ENCODE data around the gene NDUFAF8.
A peak's percentile ranks its signal among the peaks of the same experiment; 100 is the strongest.

NDUFAF8 gene

DNA sequence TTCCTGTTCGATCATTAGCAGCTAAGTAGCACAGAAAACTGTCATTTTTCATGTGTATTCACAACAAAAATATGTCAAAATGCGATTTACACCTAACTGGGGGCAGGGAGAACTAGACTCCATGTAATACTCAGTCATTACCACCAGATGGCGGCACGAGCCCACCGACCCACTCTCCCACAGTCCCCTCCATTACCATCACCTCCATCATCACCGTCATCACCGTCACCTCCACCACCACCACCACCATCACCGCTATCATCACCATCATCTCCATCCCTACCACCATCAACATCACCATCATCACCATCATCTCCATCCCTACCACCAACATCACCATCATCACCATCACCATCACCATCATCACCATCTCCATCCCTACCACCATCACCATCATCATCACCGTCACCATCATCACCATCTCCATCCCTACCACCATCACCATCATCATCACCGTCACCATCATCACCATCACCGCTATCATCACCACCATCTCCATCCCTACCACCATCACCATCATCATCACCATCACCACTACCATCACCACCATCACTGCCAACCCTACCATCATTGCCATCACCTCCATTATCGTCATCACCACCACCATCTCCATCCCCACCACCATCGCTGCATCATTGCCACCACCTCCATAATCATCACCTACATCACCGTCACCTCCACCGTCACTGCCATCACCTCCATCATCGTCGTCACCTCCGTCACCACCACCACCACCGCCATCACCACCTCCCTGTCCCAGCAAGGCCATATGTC lies 14.4 kb downstream of the NDUFAF8 start:
- DNase-seq = peak; percentile 11

DNA sequence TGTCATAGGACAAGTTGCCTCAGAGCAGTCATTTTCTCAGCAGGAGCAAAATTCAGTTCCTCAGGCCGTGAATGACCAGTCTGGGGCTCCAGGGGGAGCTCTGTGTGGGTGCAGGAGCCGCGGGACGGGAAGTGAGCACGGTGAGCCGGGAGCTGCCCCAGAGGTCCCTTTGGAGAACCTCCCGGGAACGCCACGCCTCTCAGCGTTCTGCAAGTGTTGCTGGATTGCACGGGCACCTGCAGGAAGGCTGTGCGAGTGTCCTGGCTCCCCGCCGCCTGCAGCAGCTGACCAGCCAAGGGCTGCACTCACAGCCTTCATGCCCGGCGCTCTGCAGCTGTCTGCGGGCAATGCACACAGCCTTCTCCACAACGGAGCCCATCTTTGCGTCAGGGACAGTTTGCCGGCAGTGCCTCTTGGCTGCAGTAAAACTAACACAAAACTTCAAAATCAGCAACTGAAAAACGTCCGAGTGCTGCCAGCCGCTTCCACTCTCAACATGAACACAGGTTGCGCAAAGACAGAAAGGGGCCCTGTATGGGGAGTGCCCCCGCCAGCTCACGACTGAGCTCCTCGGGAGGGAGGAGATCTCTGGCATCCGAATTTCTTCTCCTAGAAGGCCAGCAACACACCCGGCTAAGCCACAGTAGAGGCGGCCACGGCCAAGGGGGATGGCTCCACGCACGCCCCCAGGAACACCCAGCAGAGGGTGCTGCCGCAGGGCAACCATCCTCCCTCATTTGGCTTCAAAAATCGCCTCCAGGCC lies 16.0 kb downstream of the NDUFAF8 start:
- peak; percentile 92 for DNase-seq

DNA sequence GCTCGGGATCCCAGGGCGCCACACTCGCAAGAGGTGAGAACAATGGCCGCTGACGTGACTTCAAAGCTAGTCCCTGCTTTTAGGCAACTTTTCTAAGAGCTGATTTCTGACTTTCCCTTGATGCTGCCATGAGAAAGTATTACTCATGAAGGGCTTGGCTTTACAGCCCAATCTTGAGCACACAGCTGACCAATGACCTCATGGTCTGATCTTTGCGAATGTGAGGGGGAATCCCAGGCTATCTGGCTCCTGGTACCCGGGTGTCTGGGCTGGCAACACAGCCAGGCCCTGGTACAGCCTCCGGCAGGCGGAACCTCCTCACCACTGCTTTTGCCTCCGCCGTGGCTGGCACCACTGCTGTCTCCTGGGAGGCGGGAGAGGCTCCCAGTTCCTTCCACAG lies 17.5 kb downstream of the NDUFAF8 start:
- DNase-seq = no peak

DNA sequence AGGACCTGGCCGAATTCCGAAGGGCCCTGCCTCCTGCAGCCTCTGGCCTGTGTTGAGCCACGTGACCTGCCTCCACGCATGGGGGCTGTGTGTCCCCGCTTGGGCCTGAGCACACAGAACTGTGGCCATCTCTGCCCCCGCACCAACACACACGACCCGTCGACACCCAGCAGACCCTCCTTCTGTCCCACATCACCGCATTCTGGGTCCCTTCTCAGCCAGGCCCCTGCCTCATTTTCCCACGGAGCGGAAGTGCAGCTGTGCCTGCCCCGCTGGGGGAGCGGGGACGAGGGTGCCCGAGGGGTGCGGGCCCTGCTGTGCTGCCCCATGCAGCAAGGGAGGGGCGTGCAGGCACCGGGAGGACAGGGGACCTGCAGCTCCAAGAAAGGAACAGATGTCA lies 18.4 kb downstream of the NDUFAF8 start:
- no peak for DNase-seq

DNA sequence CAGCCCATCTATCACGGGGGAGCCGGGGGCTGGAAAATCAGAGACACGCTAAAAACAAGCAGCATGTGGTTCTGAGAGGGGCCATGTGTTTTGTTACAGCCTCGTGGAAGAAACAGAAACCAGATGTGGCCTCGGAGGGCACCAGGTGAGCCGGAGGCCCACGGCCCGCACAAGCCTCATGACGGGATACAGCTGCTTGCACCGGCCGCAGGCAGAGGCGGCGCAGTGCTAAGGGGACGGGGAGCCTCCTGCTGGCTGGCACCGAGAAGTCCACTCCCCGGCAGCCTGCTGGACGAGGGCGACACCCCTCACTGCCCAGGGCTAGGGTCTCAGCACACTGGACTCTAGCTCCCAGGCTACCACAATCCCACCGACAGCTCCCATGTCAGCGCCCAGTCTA lies 19.2 kb downstream of the NDUFAF8 start:
- DNase-seq = no peak

DNA sequence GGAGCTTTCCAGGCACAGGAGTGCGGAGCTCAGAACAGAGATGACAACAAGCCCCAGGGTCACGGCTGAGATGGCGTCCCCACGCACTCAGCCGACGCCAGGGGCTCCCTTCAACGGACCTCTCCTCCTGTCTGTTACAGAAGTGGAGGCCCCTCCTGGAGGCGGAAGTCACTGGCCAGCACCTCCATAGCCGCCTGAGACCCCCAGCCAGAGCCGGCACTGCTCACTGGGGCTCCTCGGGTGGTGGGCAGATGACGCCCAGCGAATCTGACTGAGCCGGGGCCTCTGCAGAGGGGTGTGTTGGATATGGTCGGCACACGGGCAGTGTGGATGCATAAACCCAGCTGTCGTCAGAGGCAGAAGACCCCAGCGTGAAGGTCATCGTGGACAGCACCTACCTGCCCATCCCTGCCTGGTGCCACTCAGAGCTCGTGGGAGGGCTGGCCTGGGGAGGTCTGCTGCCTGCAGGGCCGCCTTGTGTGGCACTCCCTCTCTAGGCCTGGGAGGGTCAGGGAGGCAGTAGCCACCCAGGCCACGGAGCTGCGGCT lies 20.0 kb downstream of the NDUFAF8 start:
- no peak for DNase-seq

DNA sequence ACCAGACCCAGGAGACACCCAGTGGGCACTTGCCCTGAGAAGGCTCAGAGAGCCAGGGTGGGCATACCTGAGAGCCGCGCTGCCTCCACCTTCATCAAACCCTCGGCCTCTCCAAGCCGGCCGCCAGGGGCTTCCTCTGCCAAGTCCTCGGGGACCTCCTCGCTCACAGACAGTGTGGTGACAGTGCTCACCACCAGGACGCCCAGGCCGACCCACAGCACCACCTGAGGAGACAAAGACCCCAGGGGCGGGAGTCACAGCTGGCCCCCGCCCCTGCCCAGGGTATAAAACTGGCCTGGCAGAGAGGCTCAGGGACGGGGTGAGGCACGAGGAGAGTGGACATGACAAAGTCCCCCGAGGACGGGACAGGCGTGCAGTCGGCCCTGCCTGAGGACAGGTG lies 21.1 kb downstream of the NDUFAF8 start:
- DNase-seq = no peak

DNA sequence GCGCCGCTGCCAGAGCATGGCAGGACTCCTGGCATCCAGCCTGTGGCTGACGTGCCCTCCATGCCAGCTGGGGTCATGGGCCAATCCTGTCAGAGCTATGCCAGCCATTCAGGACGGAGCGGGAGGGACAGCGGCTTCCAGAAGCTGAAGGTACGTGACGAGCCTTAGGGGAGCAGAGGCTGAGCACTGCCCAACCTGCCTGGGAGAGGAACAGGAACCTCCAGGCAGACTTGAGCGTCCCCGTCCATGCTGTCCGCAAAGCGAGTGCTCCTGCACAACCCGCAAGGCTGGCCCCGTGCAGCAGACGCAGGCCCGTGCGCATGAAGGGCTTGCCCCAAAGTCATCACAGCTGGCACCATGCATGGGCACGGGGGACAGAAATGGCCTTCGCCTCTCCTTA lies 21.5 kb downstream of the NDUFAF8 start:
- DNase-seq = no peak

DNA sequence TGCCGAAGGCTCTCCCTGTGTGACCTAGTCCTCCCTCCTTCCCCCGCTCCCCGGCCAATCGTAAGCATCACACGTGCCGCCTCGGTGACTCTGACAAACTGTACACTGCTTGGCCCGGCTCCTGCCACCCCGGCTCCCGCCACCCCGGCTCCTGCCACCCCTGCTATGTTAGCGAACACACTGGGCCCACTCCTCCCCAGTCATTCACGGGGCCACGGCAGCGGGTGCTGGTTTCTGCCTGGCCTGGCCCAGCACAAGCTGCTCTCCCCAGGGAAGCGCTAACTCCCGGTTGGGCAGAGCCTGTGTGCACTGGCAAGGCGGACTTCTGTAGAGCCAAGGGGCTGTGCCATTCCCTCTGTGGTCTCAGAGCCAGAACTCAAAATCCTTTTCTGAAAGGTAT lies 22.0 kb downstream of the NDUFAF8 start:
- DNase-seq = no peak

DNA sequence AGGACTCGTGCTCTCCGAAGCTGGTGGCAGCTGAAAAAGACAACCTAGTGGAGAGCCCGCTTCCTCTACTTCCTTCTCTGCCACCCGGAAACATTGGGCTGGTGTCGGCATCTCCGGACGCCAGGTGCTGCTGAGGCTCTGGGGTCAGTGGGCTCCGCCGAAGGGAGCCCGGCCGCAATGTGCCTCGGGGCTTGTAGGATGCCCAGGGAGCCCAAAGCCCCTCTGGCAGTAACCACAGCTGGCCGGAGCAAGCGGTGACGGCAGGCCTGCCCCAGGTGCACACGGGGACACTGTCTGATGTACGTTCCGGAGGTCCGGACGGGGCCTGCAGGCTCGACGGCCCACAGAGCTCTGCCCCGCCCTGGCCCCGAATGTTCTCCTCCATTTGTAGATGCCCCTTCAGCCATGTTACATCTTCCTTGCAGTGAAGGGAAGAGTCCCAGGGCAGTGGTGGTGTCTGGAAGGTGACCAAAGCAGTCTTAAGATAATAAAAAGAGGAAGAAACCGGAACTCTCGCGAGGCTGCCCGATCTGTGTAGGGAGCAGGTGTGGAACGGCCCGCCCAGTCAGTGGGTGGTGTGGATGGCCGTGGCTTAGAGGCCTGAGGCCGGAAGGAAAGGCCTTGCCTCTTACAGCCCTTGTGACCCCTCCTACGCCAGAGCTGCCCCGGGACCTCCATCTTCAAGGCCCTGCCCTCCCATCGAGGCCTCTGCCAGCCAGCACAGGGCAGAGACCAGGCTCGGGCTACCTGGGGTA lies 22.6 kb downstream of the NDUFAF8 start:
- DNase-seq = no peak

DNA sequence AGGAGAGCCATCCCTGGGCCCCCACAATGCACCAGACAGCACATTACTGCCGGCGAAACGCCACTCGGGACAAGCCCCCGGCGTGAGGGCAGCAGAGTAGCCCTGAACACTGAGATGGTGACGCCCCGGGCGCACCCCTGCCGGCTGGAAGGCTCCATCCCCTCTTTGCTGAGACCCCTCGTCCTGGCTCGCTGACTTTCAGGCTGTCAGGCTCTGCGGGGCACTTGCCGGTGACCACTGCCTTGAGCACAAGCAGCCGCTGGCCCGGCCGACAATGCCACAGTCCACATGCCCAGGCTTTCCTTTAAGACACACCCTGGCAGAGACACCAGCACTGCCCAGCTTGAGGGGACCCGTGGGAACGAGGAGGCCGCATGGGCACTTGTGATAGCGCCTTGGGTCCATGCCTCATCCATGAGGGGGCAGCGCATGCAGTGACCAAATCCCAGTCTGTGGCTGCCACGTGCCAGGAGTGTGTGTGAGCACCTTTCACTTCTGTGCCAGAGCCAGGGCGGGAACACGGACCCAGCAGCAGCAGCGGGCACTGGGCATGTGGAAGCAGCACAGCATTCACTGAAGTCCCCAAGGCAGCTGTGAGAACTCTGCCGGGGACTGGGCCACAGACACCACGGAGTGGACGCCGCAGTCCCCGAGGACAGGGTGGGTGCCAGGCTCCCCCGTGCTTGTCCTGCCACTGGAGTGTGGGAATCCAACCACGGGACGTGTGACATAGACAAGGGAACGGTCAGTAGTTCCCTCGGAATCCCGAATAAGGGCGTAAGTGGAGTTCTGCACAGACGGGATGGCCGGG lies 24.5 kb downstream of the NDUFAF8 start:
- DNase-seq = no peak

DNA sequence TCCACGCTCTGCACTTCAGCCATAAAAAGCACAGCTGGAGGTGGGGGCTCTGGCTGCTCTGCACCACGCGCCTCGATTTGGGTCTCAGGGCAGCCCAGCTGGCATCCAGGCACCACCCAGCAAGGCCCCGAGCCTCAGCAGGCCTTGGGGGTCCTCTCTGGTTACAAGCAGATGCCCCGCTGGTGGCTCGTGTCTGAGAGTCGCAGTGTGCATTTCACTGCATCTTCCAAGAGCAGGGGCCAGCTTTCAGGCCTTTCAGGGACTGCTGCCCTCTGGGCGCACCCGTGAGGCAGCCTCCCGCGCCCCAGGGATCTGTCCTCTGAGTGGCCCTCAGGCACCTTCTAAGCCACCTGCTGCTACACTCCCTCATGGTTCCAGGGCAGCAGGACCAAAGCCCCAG lies 25.5 kb downstream of the NDUFAF8 start:
- no peak for DNase-seq

DNA sequence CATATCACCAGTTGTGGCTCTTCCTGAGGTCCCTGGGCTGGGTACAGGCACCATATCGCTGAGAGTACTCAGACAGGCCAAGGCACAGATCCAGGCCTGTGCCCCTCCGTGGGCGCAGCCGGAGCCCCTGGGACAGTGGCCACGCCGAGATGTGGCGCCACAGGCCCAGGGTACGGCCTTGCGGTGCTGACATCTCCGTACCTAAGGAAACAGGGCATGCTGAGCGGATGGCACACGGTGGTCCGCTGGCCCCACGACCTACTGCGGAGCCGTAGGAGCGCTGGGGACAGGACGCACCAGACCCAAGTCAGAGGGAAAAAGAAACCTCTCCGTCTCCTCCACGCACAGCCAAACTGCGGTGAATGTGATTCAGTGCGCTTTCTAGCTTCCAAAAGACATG lies 26.5 kb downstream of the NDUFAF8 start:
- no peak for DNase-seq

DNA sequence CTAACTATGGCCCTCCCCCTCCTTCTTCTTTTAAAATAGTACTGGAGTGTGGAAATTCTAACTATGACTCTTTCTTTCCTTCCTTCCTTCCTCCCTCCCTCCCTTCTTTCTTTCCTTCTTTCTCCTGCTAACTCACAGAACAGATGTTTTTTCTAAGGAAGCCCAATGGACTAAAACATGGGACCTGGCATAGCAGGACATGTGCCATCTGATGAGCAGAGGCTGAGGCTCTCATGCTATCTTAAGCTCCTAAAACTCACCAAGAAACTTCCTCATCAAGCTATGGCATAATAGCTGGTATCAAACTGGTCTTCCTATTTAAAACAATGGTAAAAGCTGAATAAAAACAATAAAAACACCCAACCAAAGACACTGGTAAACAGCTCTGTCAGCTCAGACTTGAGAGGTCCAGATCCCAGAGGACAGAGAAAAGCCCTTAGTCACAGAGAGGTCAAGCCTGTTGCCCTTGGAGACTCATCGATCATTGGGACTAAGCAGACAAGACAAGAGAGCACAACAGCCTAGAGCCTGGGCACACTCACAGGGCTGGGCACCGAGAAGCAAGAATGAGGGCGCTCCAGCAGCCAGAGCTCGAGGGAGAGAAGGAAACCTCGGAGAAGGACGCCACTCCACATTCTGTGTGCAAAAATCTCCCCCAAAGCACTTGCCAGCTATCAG lies 28.4 kb downstream of the NDUFAF8 start:
- no peak for DNase-seq

DNA sequence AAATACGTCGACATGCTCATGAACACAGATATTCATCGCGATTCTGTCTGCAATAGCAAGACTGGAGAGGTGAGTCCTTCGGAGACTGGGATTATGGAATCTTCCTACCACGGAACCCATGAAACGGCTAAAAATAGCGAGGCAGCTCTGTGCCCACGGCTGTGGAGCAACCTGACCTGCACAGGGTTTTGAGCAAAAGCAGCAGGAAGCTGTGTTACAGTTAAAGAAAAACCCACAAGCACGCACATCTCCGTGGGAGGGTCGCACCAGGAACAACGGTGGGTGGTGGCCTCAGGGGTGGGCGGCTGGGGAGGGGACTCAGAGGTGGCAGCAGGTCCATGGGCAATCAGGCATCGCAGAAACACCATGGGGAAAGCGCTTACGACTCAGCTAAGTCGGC lies 31.2 kb downstream of the NDUFAF8 start:
- no peak for DNase-seq

DNA sequence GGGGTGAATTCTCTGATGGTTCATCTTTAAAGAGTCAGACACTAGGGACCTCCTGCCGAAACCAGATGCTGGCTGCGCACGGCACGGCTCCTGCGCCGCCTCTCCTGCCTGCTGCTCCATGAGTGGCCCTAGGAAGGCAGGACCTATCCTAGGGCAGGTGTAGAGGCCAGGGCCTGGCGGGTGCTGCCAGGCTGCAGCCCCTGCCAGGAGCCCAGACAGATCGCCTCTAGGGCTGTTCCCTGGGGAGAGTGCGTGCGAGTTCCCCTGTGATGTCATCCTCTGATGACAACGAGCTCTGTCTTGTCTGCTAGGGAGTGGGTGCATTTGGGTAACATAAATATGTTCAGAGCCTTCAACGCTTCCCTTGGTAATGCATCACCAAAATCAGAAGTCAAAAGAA lies 32.1 kb downstream of the NDUFAF8 start:
- DNase-seq = no peak

DNA sequence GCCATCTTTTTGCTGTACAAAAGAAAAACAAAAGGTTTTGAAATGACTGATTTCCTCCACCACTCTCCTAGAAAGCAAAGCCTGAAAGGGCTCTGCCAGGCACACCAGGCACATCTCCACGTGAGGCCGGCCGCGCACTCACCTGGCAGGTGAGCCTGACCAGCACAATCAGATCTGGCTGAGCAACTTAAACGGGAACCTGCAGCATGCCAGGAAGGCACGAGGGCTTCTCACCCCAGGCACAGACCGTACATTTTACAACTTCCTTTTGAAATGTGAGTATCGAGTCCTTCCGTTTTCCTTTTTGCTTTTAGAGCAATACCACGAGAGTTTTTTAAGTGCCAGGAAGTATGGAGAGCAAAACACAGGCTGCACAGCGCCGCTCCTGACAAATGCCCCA lies 33.5 kb downstream of the NDUFAF8 start:
- DNase-seq = no peak

DNA sequence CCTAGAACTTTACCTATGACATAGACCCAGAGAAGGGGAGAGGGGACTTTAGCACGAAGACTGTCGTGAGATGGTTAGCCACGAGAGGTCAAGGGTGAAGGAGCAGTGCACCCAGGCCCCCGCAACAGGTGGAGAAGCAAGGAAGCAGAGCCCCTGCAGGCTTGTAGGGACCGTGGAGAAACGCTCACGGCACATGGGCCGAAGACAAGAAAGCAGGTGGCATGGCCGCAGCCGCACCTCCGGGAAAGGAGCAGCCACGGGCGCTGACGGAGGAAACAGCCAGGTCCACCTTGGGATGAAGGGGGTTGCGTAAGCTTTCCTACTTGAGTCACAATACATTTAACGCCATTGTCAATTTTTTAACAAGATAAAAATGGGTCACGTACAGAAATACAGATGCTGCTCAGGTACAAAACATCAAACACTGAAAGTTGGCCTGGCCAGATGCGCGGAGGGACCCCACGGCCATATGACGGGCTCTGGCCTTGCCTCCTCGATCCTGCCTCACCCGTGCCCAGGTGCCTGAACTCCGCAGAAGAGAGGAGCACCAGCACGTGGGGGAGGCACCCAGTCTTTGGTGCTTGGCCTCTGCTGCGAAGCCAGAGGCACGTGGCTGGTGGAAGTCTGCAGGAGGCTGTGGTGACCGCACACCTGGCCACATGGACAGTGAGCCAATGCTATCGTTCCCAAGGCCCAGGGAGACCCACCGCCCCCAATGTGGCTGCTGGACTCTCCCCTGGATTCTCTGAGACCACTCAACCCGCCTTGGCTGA lies 34.8 kb downstream of the NDUFAF8 start:
- DNase-seq = no peak

DNA sequence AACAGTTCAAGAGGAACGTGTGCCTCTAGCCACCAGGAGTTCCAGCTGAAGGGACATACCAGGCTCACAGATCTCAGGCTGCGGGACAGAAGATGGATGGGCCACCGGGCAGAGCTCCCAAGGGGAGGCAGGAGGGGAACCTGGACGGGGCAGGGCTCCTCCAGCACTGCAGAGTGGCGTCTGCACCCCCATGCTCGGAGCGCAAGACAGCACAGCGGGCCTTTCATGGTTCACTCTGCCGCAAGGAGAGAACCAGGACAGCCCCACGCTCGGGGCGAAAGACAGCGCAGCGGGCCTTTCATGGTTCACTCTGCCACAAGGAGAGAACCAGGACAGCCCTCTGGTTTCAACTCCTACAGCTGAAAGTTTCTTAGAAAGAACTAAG lies 35.3 kb downstream of the NDUFAF8 start:
- DNase-seq = no peak

DNA sequence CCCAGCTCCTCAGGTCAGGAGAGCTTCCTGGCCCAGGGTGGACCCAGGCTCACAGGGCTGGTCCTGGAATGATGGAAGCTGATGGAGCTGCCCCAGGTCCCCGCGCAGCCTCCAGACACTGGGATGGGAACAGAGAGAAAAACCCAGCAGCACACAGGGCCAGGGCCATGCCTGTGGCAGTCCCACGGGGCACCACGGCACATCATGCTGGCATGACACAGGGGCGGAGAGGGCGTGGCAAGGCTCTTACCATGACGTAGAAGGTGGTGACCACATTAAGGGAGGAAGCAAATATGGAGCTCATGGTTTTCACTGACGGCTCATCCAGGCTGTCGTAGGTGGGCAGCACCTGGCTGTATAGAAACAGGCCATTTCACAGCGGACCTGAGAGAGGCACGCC lies 37.7 kb downstream of the NDUFAF8 start:
- no peak for DNase-seq

DNA sequence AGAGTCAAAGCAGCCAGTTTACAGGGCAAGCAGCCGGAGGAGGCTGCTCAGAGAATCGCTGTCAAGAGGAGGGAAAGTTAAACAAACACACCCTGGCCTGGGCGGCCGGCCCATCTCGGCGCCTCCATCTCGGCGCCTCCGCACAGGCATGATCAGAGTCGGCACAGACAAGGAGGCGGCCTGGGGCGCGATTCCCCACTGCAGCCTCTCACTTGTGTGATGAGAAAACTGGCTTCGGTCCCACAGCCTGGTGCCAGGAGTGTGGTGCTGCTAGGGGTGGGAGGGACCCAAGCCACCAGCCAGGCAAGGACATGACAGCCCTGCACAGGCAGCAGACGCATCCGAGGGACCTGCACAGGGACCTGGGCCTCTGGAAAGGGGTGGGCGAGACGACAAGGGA lies 38.3 kb downstream of the NDUFAF8 start:
- DNase-seq = no peak

All from NCI-H1417 treated with DMSO at 0.1 percent for 48 hours (cell line).